ENCODE data around the gene SFR1. TPM values are rescaled to one million over a fixed set of nuclear protein-coding genes. Genes with fewer than 3 reads are reported as not detected.
"Not testable (repeated sequence)": the region's sequence is repeated elsewhere in the genome, so short reads cannot be mapped to it uniquely, and the experiment has no call there.

Gene SFR1
- total and polyA plus RNA-seq, 2 donors: 6.8 to 13.6 TPM

DNA sequence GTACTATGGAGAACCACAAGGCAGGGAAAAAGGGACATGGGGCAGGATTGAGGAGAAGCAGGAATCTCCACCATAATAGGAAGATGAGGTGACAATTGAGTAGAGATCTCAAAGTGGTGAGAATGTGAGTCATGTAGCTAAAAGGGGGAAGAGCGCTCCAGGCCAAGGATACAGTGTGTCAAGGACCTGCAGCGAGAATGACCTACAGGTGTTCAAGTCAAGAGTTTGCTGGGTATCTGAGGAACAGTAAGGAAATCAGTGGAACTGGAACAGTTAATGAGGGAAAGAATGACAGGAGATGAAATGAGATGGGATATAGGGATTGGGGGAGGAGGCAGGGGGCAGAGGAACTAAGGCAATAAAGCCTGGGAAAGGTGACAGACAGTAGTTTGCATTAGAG is 33.6 kb downstream of the SFR1 start:
- H3K36me3 ChIP-seq (ENCODE audit: insufficient read depth): no peaks in the 10 kb centered on the region
- H3K4me3 ChIP-seq (ENCODE audit: low read depth, low read length): no peak overlapping the region
- 67% methylated on average over 2 of the region's 2 CpGs for WGBS

DNA sequence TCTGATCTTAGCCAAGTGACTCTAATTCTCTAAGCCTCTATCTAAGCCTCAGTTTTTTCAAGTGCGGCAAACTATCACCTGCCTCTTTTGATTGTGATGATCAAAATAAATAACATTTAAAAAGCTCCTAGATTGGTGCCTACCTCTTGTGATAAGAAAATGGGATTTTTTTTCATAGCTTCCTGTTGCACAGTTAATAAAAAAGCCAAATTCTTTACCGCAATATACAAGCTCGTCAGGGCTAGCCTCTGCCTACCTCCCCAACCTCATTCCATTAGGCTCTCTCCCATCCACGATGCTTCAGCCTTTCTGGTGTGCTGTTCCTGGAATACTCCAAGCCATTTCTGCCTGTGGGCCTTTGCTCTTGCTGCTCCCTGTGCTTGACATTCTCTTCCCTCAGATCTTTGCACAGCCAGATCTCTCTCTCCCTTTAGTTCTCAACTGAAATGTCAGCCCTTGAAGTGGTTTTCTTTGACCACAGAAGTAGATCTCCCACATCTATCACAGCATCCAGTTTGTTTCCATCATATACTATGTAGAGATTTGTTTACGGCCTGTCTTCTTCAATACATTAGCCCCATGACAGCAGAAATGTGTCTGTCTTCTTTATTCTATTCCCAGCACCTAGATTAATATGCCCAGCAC is 48.8 kb downstream of the SFR1 start:
- 78% methylated on average over 5 of the region's 5 CpGs for WGBS
- Histone ChIP-seq H3K4me1 (ENCODE audit: insufficient read depth) (no peaks in the 10 kb centered on the region), H3K27ac (ENCODE audit: low read depth) (no peak overlapping the region), H3K4me3 (ENCODE audit: low read depth, low read length) (no peak overlapping the region), H3K36me3 (ENCODE audit: insufficient read depth) (no peaks in the 10 kb centered on the region)
- no peak for DNase-seq (ENCODE audit: extremely low spot score)

More for the DNA sequence above, 33.6 kb downstream of the SFR1 start:
- no peak overlapping the region for H3K27ac ChIP-seq (ENCODE audit: low read depth)
- no peak for DNase-seq (ENCODE audit: extremely low spot score)
- H3K4me1 ChIP-seq (ENCODE audit: insufficient read depth): no peaks in the 10 kb centered on the region

DNA sequence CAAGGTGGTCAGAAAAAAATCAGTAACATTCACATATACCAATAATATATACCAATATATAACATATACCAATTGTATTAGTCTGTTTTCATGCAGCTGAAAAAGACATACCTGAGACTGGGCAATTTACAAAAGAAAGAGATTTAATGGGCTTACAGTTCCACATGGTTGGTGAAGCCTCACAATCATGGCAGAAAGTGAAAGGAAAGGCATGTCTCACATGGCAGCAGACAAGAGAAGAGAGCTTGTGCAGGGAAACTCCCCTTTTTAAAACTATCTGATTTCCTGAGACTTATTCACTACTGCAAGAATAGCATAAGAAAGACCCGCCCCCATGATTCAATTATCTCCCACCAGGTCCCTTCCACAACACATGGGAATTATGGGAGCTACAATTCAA is 52.2 kb downstream of the SFR1 start:
- not testable (repeated sequence) for H3K36me3 ChIP-seq (ENCODE audit: insufficient read depth); H3K4me1 ChIP-seq (ENCODE audit: insufficient read depth); H3K4me3 ChIP-seq (ENCODE audit: low read depth, low read length); DNase-seq (ENCODE audit: extremely low spot score); H3K27ac ChIP-seq (ENCODE audit: low read depth)
- WGBS: 79% methylated on average over 1 of the region's 1 CpG

Other genes starting within 250 kb of the SFR1 start
- 18.3 TPM for gene STN1, start 204.0 kb upstream of the SFR1 start, total RNA-seq
- 22.6 TPM for gene STN1, start 204.0 kb upstream of the SFR1 start, polyA plus RNA-seq
- 120 TPM for gene SLK, start 155.0 kb upstream of the SFR1 start, total RNA-seq
- gene SLK, start 155.0 kb upstream of the SFR1 start, polyA plus RNA-seq: 32.7 TPM
- gene COL17A1, start 36.3 kb upstream of the SFR1 start, total RNA-seq: 9.8 TPM
- 9.3 TPM for gene COL17A1, start 36.3 kb upstream of the SFR1 start, polyA plus RNA-seq
- 1.4 TPM for gene CFAP43, start 110.2 kb downstream of the SFR1 start, total RNA-seq
- 0.19 TPM for gene CFAP43, start 110.2 kb downstream of the SFR1 start, polyA plus RNA-seq
- 50.0 TPM for gene GSTO1, start 132.7 kb downstream of the SFR1 start, total RNA-seq
- 114 TPM for gene GSTO1, start 132.7 kb downstream of the SFR1 start, polyA plus RNA-seq
- 6.5 TPM for gene GSTO2, start 147.0 kb downstream of the SFR1 start, total RNA-seq
- gene GSTO2, start 147.0 kb downstream of the SFR1 start, polyA plus RNA-seq: 3.4 TPM
- gene ITPRIP, start 216.3 kb downstream of the SFR1 start, total RNA-seq: 7.6 TPM
- gene ITPRIP, start 216.3 kb downstream of the SFR1 start, polyA plus RNA-seq: 22.4 TPM
- 0.69 TPM for gene CFAP58, start 231.7 kb downstream of the SFR1 start, total RNA-seq
- gene CFAP58, start 231.7 kb downstream of the SFR1 start, polyA plus RNA-seq: 0.34 TPM